ENCODE data around the gene BANP.
"Not testable (repeated sequence)": the region's sequence is repeated elsewhere in the genome, so short reads cannot be mapped to it uniquely, and the experiment has no call there.

Gene BANP

DNA sequence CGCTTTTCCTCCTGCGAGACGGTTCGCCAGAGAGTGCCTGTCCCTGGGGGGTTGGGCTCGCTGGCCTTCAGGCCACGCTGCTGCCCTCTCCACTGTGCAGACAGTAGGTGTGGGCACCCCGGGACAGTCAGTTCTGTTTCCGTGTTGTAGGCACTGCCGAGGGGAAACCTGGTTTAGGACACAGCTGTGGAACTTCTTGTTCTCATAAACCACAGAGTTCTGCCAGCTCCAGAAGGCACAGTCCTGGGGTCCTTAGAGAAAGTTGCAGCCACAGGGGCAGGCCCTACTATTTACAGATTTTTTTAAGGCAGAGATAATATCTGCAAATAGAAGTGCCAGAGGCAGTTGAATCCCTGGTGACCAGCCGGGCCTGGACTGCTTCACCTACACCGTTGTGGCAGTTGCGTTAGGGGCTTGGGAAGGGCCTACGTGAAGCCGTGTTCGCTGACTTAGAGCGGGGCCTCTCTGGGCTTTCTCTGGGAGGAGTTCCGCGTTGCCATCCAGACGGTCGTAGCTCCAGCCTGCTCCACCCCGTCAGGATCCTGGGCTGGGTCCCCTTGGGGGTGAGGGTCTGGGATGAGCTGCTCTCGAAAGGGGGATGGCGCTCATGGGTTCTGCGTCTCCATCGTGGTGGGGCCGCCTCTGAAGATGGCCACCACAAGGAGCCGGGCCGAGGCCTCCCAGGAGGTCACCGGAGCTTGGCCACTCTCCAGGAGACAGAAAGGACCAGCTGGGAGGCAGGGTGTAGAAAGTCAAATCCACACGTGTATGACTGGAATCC lies 126.3 kb downstream of the BANP start:
- peak in 1 of 51 donors; percentile 8 for DNase-seq

GRCh38 chr16:88078111-88078775 lies 127.0 kb downstream of the BANP start:
- peak in 10 of 51 donors; percentile 11 to 64 (median 28) for DNase-seq

- no peak for DNase-seq
Observed at GRCh38 chr16:88083582-88083981, 132.3 kb downstream of the BANP start.

GRCh38 chr16:88084881-88085280 lies 133.6 kb downstream of the BANP start:
- DNase-seq, result no peak

- no peak for DNase-seq
Observed at GRCh38 chr16:88086571-88087516, 135.6 kb downstream of the BANP start.

DNA sequence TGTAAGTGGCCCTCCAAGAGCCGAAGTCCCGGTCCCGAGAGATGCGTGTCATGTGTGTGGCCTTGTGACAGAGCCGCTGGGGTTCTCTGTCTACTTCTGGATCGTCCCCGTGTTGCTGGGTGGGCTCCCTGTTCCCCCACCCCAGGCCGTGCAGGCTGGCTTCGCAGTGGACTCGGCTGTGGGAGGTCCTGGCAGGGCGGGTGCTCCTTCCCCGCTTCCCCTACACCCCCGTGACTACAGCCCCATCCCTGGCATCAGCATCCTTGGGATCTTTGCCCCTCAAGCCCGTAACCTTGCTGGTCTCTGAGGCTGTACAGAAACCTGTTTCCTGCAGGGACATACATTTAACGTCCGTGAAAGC lies 136.3 kb downstream of the BANP start:
- DNase-seq, result no peak

DNA sequence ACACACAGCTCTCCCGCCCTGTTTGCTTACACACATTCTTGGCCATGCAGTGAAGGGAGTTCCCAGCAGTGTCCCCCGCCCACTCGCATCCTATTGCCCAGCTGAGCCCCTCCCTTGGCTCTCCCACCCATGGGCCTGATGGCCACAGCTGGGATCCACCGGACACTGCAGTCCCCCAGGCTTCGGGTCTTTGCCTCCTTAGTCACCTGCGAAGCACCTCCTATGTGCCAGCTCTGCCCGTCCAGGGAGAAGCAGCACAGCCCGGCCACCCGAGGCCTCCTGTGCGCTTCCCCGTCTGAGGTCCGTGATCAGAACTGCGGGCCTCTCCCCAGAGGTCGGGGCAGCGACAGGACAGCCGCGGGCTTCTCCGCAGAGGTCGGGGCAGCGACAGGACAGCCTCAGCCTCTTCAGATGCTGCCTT lies 136.9 kb downstream of the BANP start:
- no peak for DNase-seq

DNA sequence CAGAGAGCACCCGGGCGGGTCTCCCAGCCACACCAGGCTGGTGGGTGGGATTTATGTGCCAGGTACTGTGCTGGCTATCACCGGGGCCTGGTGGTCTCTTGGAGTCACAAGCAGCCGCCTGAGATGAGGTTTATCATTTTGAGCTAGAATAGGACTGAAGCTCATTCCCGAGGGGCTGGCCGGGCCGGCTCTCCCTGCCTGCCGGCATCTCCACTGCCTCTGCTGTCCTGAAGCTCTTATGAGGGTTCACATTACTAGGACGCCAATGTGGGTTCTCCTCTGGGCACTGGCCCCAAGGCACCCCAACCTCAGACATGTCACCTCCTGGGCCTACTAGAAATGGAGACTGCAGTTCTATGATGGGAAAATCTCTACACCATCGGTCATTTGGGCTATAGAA lies 137.4 kb downstream of the BANP start:
- not testable (repeated sequence) for DNase-seq

DNA sequence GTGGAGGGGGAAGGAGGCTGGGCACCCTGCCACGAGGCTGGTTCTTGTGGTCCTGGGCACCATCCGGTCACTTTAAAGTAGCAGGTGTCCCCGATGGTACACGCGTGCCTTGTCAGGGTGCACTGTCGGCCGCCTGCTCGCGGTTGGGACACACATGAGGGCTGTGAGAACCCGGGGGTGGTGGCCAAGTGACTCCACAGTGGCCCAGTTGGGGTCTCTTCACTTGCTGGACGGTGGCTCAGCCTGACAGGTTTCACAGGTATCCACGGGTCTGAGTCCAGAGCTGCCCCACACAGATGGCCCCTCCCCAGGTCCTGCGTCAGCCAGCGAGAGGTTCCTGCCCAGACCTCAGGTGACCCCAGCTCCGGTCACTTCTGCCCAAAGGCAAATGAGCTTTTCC lies 137.8 kb downstream of the BANP start:
- DNase-seq, result not testable (repeated sequence)

- DNase-seq, result peak in 18 of 51 donors; percentile 14 to 42 (median 23)
Observed at GRCh38 chr16:88089632-88090376, 138.6 kb downstream of the BANP start.

DNA sequence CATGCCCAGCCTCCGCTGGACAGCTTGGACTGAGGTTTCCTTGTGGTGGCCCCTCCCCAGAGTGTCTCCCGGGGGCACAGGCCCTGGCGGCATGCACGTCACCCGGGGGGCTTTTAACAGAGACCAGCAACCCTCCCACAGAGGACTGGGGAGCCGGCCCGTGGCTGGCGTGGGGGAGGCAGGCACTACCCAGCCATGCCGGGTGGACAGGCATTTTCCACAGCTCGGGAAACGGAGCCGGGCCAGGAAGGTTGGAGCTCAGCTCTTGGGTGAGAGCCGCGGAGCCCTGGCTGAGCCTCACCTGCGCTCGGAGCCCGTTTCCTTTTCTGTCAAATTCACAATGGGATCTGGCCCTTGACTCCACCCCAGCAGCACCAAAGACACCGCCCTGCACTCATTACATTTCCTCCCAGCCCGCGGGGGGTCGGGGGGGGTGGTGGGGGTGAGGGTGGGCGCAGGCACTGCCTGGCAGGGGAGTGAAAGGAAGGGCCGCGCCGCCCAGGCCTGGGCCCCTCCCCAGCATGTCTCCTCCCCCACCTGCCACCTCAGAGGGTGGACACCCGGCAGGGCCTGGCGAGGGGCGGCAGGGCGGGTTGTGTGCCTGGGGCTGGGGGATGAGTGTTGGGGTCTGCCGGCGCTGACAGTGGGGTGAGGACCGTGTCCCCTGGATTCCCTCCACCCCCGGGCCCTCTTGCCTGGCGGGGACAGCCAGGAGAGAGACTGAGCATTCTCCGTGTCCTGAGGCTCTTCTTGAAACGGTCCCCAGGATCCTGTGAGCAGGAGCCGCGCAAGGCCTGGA lies 139.3 kb downstream of the BANP start:
- DNase-seq, result not testable (repeated sequence)

- DNase-seq, result peak in 10 of 51 donors; percentile 14 to 56 (median 30)
Observed at GRCh38 chr16:88091221-88091971, 140.2 kb downstream of the BANP start.

DNA sequence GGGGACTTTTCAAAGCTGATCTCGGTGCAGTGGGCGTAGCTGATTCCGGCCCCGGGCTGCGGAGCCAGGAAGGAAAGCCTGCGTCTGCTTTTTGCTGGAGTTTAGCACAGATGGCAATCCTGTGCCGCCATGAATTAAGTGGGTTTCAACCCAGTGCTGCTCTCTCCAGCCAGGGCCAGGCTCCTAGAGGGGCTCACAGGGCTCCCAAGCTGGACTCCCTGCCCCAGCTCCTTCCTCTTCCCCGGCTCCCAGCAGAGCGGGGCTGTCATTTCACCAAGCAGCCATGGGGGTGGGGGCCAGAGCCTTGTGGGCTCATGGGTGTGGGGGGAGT lies 140.7 kb downstream of the BANP start:
- not testable (repeated sequence) for DNase-seq

DNA sequence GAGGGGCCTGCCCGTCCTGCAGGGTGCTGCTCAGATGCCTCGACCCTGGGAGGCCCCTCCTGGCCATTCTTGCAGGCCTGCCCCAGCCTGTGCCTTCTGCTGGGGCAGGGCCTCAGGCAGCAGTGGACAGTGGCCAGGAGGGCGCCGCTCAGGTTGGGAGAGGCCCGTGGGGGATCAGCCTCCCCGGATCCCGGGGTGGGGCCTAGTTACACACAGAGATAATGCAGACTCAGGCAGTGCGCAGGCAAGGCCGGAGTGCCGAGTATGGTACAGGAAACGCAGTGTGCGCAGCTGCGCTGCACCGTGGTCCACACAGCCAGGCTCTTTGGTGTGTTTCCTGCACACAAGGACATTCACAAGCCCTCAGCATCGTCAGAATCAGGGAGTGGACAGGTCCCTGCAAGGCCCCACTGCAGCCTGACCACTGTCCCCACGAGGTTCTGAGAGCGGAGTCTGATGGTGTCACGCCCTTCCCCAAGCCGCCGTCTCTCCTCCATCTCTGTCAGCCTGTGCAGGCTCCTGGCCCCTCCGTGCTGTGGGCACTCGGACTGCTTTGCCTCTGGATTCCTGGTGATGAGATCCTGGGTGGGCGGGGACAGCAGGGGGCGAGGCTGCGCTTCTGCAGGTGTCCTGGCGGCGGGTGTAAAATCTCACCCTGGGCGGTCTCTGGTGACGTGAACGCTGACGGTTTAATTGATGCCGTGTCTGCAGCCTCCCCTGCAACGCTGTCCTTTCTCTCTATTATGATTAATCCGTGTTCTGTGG lies 141.7 kb downstream of the BANP start:
- DNase-seq, result not testable (repeated sequence)

- DNase-seq, result not testable (repeated sequence)
Observed at GRCh38 chr16:88093556-88094252, 142.5 kb downstream of the BANP start.

DNA sequence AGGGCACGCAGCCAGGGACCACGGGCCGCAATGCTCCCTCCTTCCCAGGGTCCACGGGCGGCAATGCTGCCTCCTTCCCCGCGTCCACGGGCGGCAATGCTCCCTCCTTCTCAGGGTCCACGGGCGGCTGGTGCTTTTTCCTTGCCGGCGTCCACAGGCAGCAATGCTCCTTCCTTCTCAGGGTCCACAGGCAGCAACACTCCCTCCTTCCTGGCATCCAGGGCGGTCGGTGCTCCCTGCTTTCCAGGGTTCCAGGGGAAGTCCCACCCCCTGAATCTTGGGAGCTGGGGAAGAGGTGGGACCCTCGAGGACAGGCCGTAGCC lies 143.0 kb downstream of the BANP start:
- not testable (repeated sequence) for DNase-seq

DNA sequence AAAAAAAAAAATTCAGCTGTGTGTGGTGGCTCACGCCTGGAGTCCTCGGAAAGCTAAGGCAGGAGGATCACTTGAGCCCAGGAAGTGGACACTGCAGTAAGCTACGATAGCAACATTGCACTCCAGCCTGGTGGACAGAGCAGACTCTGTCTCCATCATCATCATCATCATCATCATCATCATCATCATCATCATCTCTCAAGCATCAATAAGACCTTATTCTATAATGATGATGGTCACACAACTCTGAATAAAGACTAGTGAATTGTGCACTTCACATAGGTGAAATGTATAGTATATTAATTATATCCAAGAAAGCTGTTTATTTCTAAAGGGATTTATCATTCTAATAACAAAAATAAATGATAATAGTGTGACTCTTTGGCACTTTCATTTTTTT lies 143.7 kb downstream of the BANP start:
- DNase-seq, result not testable (repeated sequence)

DNA sequence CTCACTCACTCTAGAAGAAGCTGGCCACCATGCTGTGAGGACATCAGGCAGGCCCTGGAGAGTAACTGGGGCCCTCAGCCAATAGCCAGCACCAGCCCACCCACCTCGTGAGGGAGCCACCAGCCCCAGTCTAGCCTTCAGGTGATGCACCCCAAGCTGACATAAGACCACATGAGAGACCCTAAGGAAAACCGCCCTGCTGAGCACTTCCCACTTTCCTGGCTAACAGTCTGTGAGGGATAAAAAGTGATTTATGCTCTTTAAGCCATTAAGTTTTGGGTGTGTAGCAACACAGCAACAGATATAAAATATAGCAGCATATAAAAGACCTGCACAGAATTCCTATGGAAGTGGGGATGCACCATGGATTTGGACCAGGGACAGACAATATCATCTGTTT lies 145.4 kb downstream of the BANP start:
- DNase-seq, result not testable (repeated sequence)
